Neuronal stem cell (in vitro differentiated cells): ENCODE data around the gene P2RX4.
"Not testable (repeated sequence)": the region's sequence is repeated elsewhere in the genome, so short reads cannot be mapped to it uniquely, and the experiment has no call there.

Source experiments
- DNase-seq: peaks from one replicate; pipeline ENCODE4 v3.0.0-alpha.2; 2013; ENCODE audit warnings: low spot score
- H2AFZ ChIP-seq: one replicate; pipeline ENCODE4 v1.6.1; 2013; ENCODE audit warnings: mild to moderate bottlenecking, low read length, inconsistent platforms
- H2AK5ac ChIP-seq: 2 replicates; pipeline ENCODE4 v1.6.1; 2013; ENCODE audit warnings: low read depth, mild to moderate bottlenecking, inconsistent platforms, low read length, moderate library complexity, mixed read lengths
- H2BK120ac ChIP-seq: 2 replicates; pipeline ENCODE4 v1.6.1; 2013; ENCODE audit warnings: low read depth, mild to moderate bottlenecking, inconsistent platforms, low read length, moderate library complexity, mixed read lengths
- H2BK12ac ChIP-seq: one replicate; pipeline ENCODE4 v1.6.1; 2013; ENCODE audit warnings: low read length, inconsistent platforms
- H2BK15ac ChIP-seq: 2 replicates; pipeline ENCODE4 v1.6.1; 2013; ENCODE audit warnings: mild to moderate bottlenecking, low read length, inconsistent platforms, mixed read lengths
- H2BK5ac ChIP-seq: one replicate; pipeline ENCODE4 v1.6.1; 2013; ENCODE audit warnings: inconsistent platforms, mild to moderate bottlenecking, low read length, moderate library complexity
- H3K14ac ChIP-seq: one replicate; pipeline ENCODE4 v1.6.1; 2013; ENCODE audit warnings: low read length, inconsistent platforms
- H3K18ac ChIP-seq: 2 replicates; pipeline ENCODE4 v1.6.1; 2013; ENCODE audit warnings: low read length, inconsistent platforms
- H3K23ac ChIP-seq: 2 replicates; pipeline ENCODE4 v1.6.1; 2013; ENCODE audit warnings: low read depth, mild to moderate bottlenecking, mixed read lengths, low read length, inconsistent platforms; ENCODE audit not compliant: poor library complexity
- H3K27ac ChIP-seq: replicated peaks from 3 replicates; pipeline ENCODE4 v1.5.1; 2013; ENCODE audit warnings: low read length, inconsistent platforms
- H3K27me3 ChIP-seq, 3 experiments: 2 replicates each; pipeline ENCODE4 v1.6.1; 2013; ENCODE audit warnings: low read length in 3 of 3, mild to moderate bottlenecking in 2 of 3, inconsistent platforms in 1 of 3, low read depth in 1 of 3, mixed read lengths in 1 of 3, moderate library complexity in 1 of 3; ENCODE audit not compliant: control insufficient read depth in 3 of 3, insufficient read depth in 3 of 3
- H3K36me3 ChIP-seq, 2 donors: replicated peaks in 1 of 2; 2 replicates each; pipeline ENCODE4 v1.6.1; 2013; ENCODE audit warnings: low read length in 2 of 2; ENCODE audit not compliant: control insufficient read depth in 2 of 2, insufficient read depth in 2 of 2
- H3K4ac ChIP-seq: 2 replicates; pipeline ENCODE4 v1.6.1; 2013; ENCODE audit warnings: inconsistent platforms, mild to moderate bottlenecking, low read length, moderate library complexity
- H3K4me1 ChIP-seq, 2 donors: 1 replicate in 1 of 2; 2 replicates in 1 of 2; pipeline ENCODE4 v1.6.1; 2013; ENCODE audit warnings: low read length in 2 of 2, low read depth in 1 of 2; ENCODE audit not compliant: control insufficient read depth in 2 of 2, insufficient read depth in 1 of 2
- H3K4me2 ChIP-seq: one replicate; pipeline ENCODE4 v1.6.1; 2013; ENCODE audit warnings: mild to moderate bottlenecking, low read length, inconsistent platforms; ENCODE audit not compliant: insufficient read depth, poor library complexity, severe bottlenecking
- H3K4me3 ChIP-seq, 2 donors: 2 replicates each; pipeline ENCODE4 v1.5.1; 2013; ENCODE audit warnings: low read length in 2 of 2, mild to moderate bottlenecking in 2 of 2, inconsistent platforms in 1 of 2, moderate library complexity in 1 of 2
- H3K79me1 ChIP-seq: one replicate; pipeline ENCODE4 v1.6.1; 2013; ENCODE audit warnings: low read depth, mild to moderate bottlenecking, inconsistent platforms, low read length, moderate library complexity
- H3K9ac ChIP-seq: one replicate; pipeline ENCODE4 v1.6.1; 2013; ENCODE audit warnings: mild to moderate bottlenecking, low read depth, low read length, inconsistent platforms; ENCODE audit not compliant: poor library complexity
- H3K9me3 ChIP-seq, 2 donors: replicated peaks in 1 of 2; 2 replicates each; pipeline versions ENCODE3 to v1.6.1; 2013; ENCODE audit warnings: low read length in 2 of 2, mild to moderate bottlenecking in 2 of 2, inconsistent platforms in 1 of 2, low read depth in 1 of 2, mixed read lengths in 1 of 2, moderate library complexity in 1 of 2; ENCODE audit not compliant: control insufficient read depth in 2 of 2, insufficient read depth in 1 of 2
- H4K8ac ChIP-seq: one replicate; pipeline ENCODE4 v1.6.1; 2013; ENCODE audit warnings: low read depth, mild to moderate bottlenecking, inconsistent platforms, low read length, moderate library complexity
- H4K91ac ChIP-seq: one replicate; pipeline ENCODE4 v1.6.1; 2013; ENCODE audit warnings: low read length, low read depth, mild to moderate bottlenecking, inconsistent platforms; ENCODE audit not compliant: poor library complexity
- WGBS, 2 donors: extraction: QIAGEN DNeasy Blood & Tissue Kit; methylation state at CpG; one replicate each; pipeline ENCODE4 v1.1.7; 2013; ENCODE audit warnings: missing lambda C conversion rate in 2 of 2, mixed read lengths in 1 of 2; ENCODE audit not compliant: insufficient read length in 2 of 2, insufficient replicate concordance in 1 of 2; ENCODE audit errors: extremely low coverage in 2 of 2; 5-methylcytosine and 5-hydroxymethylcytosine counted together

The P2RX4 gene

GRCh38 chr12:121255433-121255832 lies 45.5 kb downstream of the P2RX4 start:
- no peak overlapping the region for H3K14ac ChIP-seq
- H4K8ac ChIP-seq: no peak overlapping the region
- H3K4ac ChIP-seq: no peak overlapping the region
- H3K23ac ChIP-seq: no peak overlapping the region
- no peak overlapping the region for H2BK15ac ChIP-seq
- no peaks in the 10 kb centered on the region for H3K4me1 ChIP-seq
- peaks cover 2 to 4% of the 10 kb centered on the region in 2 donors for H3K9me3 ChIP-seq
- no peak for DNase-seq
- H3K27ac ChIP-seq: no peak overlapping the region
- peaks cover 32 to 83% of the 10 kb centered on the region in 2 donors for H3K36me3 ChIP-seq
- H4K91ac ChIP-seq: no peak overlapping the region
- no peak overlapping the region for H2BK5ac ChIP-seq
- no peak overlapping the region for H2AK5ac ChIP-seq
- H2AFZ ChIP-seq: no peak overlapping the region
- H3K9ac ChIP-seq: no peak overlapping the region
- WGBS, 2 donors: no CpG with 5 or more reads among the region's 9 CpGs
- H3K27me3 ChIP-seq: no peaks in the 10 kb centered on the region
- H3K18ac ChIP-seq: no peak overlapping the region
- no peak overlapping the region for H2BK120ac ChIP-seq
- no peak overlapping the region for H2BK12ac ChIP-seq
- H3K79me1 ChIP-seq: no peaks in the 10 kb centered on the region
- H3K4me2 ChIP-seq: no peak overlapping the region
- no peak overlapping the region for H3K4me3 ChIP-seq

GRCh38 chr12:121257704-121258449 lies 47.9 kb downstream of the P2RX4 start:
- not testable (repeated sequence) for H3K23ac ChIP-seq, H3K27ac ChIP-seq, H3K4me3 ChIP-seq, H2BK5ac ChIP-seq, H3K79me1 ChIP-seq, H2BK12ac ChIP-seq, H3K18ac ChIP-seq, H3K14ac ChIP-seq, H3K4me1 ChIP-seq, DNase-seq, H3K4ac ChIP-seq, H2BK120ac ChIP-seq, H2AFZ ChIP-seq, H3K9me3 ChIP-seq, H3K4me2 ChIP-seq, H4K8ac ChIP-seq, H4K91ac ChIP-seq, H3K27me3 ChIP-seq, H2AK5ac ChIP-seq, H3K9ac ChIP-seq, H2BK15ac ChIP-seq
- WGBS, 2 donors: no CpG with 5 or more reads among the region's 8 CpGs
- peaks cover 33 to 79% of the 10 kb centered on the region in 2 donors for H3K36me3 ChIP-seq

- Histone ChIP-seq H2BK15ac (no peak overlapping the region), H3K27ac (no peak overlapping the region), H2BK120ac (no peak overlapping the region), H3K18ac (no peak overlapping the region), H3K4me3 (no peak overlapping the region), H4K8ac (no peak overlapping the region), H2BK5ac (no peak overlapping the region), H2AK5ac (no peak overlapping the region), H2AFZ (no peak overlapping the region), H3K4me2 (no peak overlapping the region), H2BK12ac (no peak overlapping the region), H3K9me3 (no peaks in the 10 kb centered on the region), H3K9ac (no peak overlapping the region), H3K23ac (no peak overlapping the region), H3K14ac (no peak overlapping the region), H3K79me1 (no peaks in the 10 kb centered on the region), H3K36me3 (peaks cover 33 to 80% of the 10 kb centered on the region in 2 donors), H3K27me3 (no peaks in the 10 kb centered on the region), H3K4ac (no peak overlapping the region), H4K91ac (no peak overlapping the region), H3K4me1 (no peaks in the 10 kb centered on the region)
- WGBS, 2 donors: no CpG with 5 or more reads among the region's 11 CpGs
- DNase-seq: no peak
These were observed 49.1 kb downstream of the P2RX4 start for GRCh38 chr12:121259074-121259473.

DNA sequence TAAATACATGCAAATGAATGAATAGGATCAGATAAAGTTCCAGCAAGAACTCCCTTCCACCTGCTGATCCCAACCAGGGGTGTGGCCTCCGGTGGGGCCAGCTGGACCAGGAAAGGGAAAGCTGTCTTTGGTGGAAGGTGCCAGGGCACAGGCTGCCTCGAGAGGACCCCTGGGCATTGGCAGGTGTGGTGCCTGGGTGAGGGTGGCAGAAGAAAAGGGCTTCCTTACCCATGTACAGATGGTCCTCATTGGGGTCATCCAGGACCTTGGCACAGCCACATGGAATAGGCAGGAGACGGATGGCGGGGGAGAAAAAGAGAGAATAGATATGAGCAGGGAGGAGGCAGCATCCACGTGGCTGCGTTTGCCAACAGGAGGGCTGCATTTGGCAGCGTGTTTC lies 50.2 kb downstream of the P2RX4 start:
- Histone ChIP-seq H3K14ac (no peak overlapping the region), H2AFZ (no peak overlapping the region), H3K4ac (no peak overlapping the region), H2BK120ac (no peak overlapping the region), H4K91ac (no peak overlapping the region), H3K27ac (no peak overlapping the region), H3K18ac (no peak overlapping the region), H4K8ac (no peak overlapping the region), H2BK5ac (no peak overlapping the region), H3K4me2 (no peak overlapping the region), H3K36me3 (peaks cover 28 to 73% of the 10 kb centered on the region in 2 donors), H2BK15ac (no peak overlapping the region), H3K9ac (no peak overlapping the region), H2AK5ac (no peak overlapping the region), H3K9me3 (no peaks in the 10 kb centered on the region), H3K4me1 (peaks cover 0 to under 1% of the 10 kb centered on the region in 2 donors), H3K27me3 (no peaks in the 10 kb centered on the region), H3K23ac (peak overlapping the region; percentile 49), H3K4me3 (no peak overlapping the region), H2BK12ac (no peak overlapping the region), H3K79me1 (no peaks in the 10 kb centered on the region)
- DNase-seq: no peak
- no CpG with 5 or more reads among the region's 7 CpGs for WGBS, 2 donors
